Astrocyte (in vitro differentiated cells and primary cell): ENCODE data around the gene ZNF346. TPM values are rescaled to one million over a fixed set of nuclear protein-coding genes. Genes with fewer than 3 reads are reported as not detected.

Experiments
- DNase-seq: peaks from one replicate; pipeline ENCODE4 v3.0.0-alpha.2; 2010; ENCODE audit warnings: low read depth
- FAIRE-seq: peaks from 2 replicates; lab custom pipeline; 2011; peaks lifted over from hg19 to GRCh38; lab: Jason Lieb, UNC
- H2AFZ ChIP-seq: 2 replicates; pipeline ENCODE4 v1.6.0; 2012; ENCODE audit warnings: low read depth, low read length, inconsistent platforms
- H3K27ac ChIP-seq: 2 replicates; pipeline ENCODE4 v1.5.1; 2011; ENCODE audit warnings: low read depth, low read length, inconsistent platforms
- H3K27me3 ChIP-seq: 2 replicates; pipeline ENCODE4 v1.6.0; 2011; ENCODE audit warnings: low read length, inconsistent platforms; ENCODE audit not compliant: insufficient read depth
- H3K36me3 ChIP-seq: 2 replicates; pipeline ENCODE4 v1.5.1; 2011; ENCODE audit warnings: low read length, inconsistent platforms; ENCODE audit not compliant: insufficient read depth
- H3K4me1 ChIP-seq: 2 replicates; pipeline ENCODE4 v1.5.1; 2011; ENCODE audit warnings: low read length, inconsistent platforms; ENCODE audit not compliant: insufficient read depth
- H3K4me2 ChIP-seq: 2 replicates; pipeline ENCODE4 v1.6.0; 2012; ENCODE audit warnings: low read length, inconsistent platforms
- H3K4me3 ChIP-seq: 2 replicates; pipeline ENCODE4 v1.5.1; 2011; ENCODE audit warnings: low read depth, mild to moderate bottlenecking, low read length, inconsistent platforms; ENCODE audit not compliant: insufficient read depth
- H3K79me2 ChIP-seq: 2 replicates; pipeline ENCODE4 v1.6.0; 2012; ENCODE audit warnings: mild to moderate bottlenecking, low read length, inconsistent platforms; ENCODE audit not compliant: insufficient read depth
- H3K9ac ChIP-seq: 2 replicates; pipeline ENCODE4 v1.6.0; 2012; ENCODE audit warnings: mild to moderate bottlenecking, low read length, inconsistent platforms
- H3K9me3 ChIP-seq: 2 replicates; pipeline ENCODE4 v1.5.1; 2012; ENCODE audit warnings: low read depth, mild to moderate bottlenecking, low read length, inconsistent platforms; ENCODE audit not compliant: insufficient read depth
- H4K20me1 ChIP-seq: 2 replicates; pipeline ENCODE4 v1.6.0; 2012; ENCODE audit warnings: low read length, inconsistent platforms; ENCODE audit not compliant: insufficient read depth
- H3K27ac Mint-ChIP-seq: one replicate; pipeline ENCODE4 v1.8.0; 2021; ENCODE audit warnings: mild to moderate bottlenecking, mixed read lengths; ENCODE audit not compliant: unreplicated experiment
- H3K27me3 Mint-ChIP-seq: one replicate; pipeline ENCODE4 v1.8.0; 2021; ENCODE audit warnings: low read depth, mixed read lengths; ENCODE audit not compliant: unreplicated experiment
- H3K36me3 Mint-ChIP-seq: one replicate; pipeline ENCODE4 v1.8.0; 2021; ENCODE audit warnings: low read depth, mixed read lengths; ENCODE audit not compliant: unreplicated experiment
- H3K4me1 Mint-ChIP-seq: one replicate; pipeline ENCODE4 v1.8.0; 2021; ENCODE audit warnings: low read depth, mixed read lengths; ENCODE audit not compliant: unreplicated experiment
- H3K4me3 Mint-ChIP-seq: one replicate; pipeline ENCODE4 v1.8.0; 2021; ENCODE audit warnings: mild to moderate bottlenecking, moderate library complexity, mixed read lengths; ENCODE audit not compliant: unreplicated experiment
- H3K9me3 Mint-ChIP-seq: one replicate; pipeline ENCODE4 v1.8.0; 2021; ENCODE audit warnings: mild to moderate bottlenecking, mixed read lengths; ENCODE audit not compliant: unreplicated experiment
- CTCF ChIP-seq: IDR thresholded peaks from 2 replicates; pipeline ENCODE4 v1.5.1; 2011; ENCODE audit warnings: low read depth, mild to moderate bottlenecking, inconsistent platforms, low read length, moderate library complexity; ENCODE audit not compliant: insufficient read depth
- EZH2 ChIP-seq: IDR thresholded peaks from 2 replicates; pipeline ENCODE4 v1.6.1; 2012; ENCODE audit warnings: mild to moderate bottlenecking, low read length, inconsistent platforms; ENCODE audit not compliant: insufficient read depth
- total RNA-seq: library from RNA; stranded (reverse); gene quantifications from 2 replicates; pipeline ENCODE4 v1.2.1, GENCODE V29; 2021

Gene ZNF346
- total RNA-seq, 1 donor from 2014 or later, result 13.8 TPM

GRCh38 chr5:176994460-176995121, 27.9 kb upstream of the ZNF346 start:
- TF ChIP-seq EZH2 (no peak), CTCF (no peak)
- peak overlapping the region; percentile 44 for H3K4me2 ChIP-seq
- Mint-ChIP-seq H3K27me3 (no peaks in the 10 kb centered on the region), H3K27ac (no peak overlapping the region), H3K4me1 (peaks cover 25% of the 10 kb centered on the region), H3K4me3 (no peak overlapping the region), H3K9me3 (no peaks in the 10 kb centered on the region), H3K36me3 (peaks cover 7% of the 10 kb centered on the region)
- peak overlapping the region; percentile 43 for H3K27ac ChIP-seq
- H4K20me1 ChIP-seq, result peaks cover 93% of the 10 kb centered on the region
- peaks cover 24% of the 10 kb centered on the region for H3K4me1 ChIP-seq
- DNase-seq (peak; percentile 89), FAIRE-seq (no peak)
- H3K36me3 ChIP-seq, result no peaks in the 10 kb centered on the region
- peaks cover 97% of the 10 kb centered on the region for H3K79me2 ChIP-seq
- no peaks in the 10 kb centered on the region for H3K27me3 ChIP-seq
- no peak overlapping the region for H2AFZ ChIP-seq
- H3K9ac ChIP-seq, result no peak overlapping the region
- no peaks in the 10 kb centered on the region for H3K9me3 ChIP-seq
- H3K4me3 ChIP-seq, result no peak overlapping the region

GRCh38 chr5:176995122-176995490, 27.4 kb upstream of the ZNF346 start:
- H3K4me3 Mint-ChIP-seq, result no peak overlapping the region
- H3K36me3 Mint-ChIP-seq, result peaks cover 7% of the 10 kb centered on the region
- FAIRE-seq (no peak), DNase-seq (no peak)
- peaks cover 93% of the 10 kb centered on the region for H4K20me1 ChIP-seq
- H3K27me3 Mint-ChIP-seq, result no peaks in the 10 kb centered on the region
- peak overlapping the region; percentile 44 for H3K4me2 ChIP-seq
- no peaks in the 10 kb centered on the region for H3K9me3 Mint-ChIP-seq
- no peak overlapping the region for H3K9ac ChIP-seq
- no peaks in the 10 kb centered on the region for H3K27me3 ChIP-seq
- H3K4me1 Mint-ChIP-seq, result peaks cover 25% of the 10 kb centered on the region
- H3K79me2 ChIP-seq, result peaks cover 98% of the 10 kb centered on the region
- no peak overlapping the region for H2AFZ ChIP-seq
- no peak overlapping the region for H3K27ac Mint-ChIP-seq
- TF ChIP-seq CTCF, result no peak
- no peak for TF ChIP-seq EZH2
- H3K4me1 ChIP-seq, result peaks cover 24% of the 10 kb centered on the region
- H3K4me3 ChIP-seq, result no peak overlapping the region
- H3K9me3 ChIP-seq, result no peaks in the 10 kb centered on the region
- no peaks in the 10 kb centered on the region for H3K36me3 ChIP-seq
- H3K27ac ChIP-seq, result peak overlapping the region; percentile 43
